COLO668 (cell line): ENCODE results near the gene CNOT2.

Source experiments
- DNase-seq: peaks from one replicate; lab custom pipeline; 2025; ENCODE audit not compliant: unreplicated experiment; lab: John Stamatoyannopoulos, UW

CNOT2 gene

GRCh38 chr12:70242695-70243509 is at the start of gene CNOT2:
CNOT2 (plus strand) TSS chr12:70243433; CDS start chr12:70278227, 34,794 bp downstream.
- DNase-seq: peak; percentile 93

GRCh38 chr12:70194076-70194475 is 49.2 kb upstream of the CNOT2 start:
- no peak for DNase-seq

- DNase-seq: no peak
These were observed 46.4 kb upstream of the CNOT2 start for GRCh38 chr12:70196811-70197281.

DNA sequence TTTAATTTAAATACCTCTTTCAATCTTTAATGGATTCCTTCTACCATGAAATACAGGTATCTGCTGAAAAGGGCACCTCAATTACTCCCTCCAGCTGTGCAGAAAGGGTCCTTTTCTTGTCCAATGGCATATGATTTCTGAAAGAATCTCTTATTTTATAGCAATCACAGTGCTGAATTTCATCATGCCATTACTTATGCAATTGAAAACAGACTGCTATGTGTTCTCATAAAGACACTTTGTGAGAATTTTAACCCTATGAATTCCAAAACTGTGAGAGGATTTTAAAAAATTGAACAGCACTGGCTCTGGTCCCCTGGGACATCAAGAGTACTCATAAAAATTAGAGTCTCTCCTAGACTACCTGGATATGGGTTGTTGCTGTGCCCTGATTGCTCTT is 45.9 kb upstream of the CNOT2 start:
- DNase-seq: no peak

DNA sequence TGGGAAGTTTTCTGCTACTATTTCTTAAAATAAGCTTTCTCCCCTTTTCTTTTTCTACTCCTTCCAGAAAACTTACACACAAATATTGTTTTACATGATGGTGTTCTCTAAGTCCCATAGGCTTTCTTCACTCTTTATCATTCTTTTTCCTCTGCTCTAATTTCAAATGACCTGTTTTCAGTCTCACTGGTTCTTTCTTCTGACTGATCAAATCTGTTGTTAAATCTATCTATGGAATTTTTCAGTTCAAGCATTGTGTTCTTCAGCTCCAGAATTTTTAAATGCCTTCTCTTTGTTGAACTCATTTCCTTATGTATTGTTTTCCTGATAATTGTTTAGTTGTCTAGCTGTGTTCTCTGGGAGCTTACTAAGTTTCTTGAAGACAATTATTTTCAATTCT is 29.5 kb upstream of the CNOT2 start:
- DNase-seq: no peak

- no peak for DNase-seq
These were observed 28.1 kb upstream of the CNOT2 start for GRCh38 chr12:70214972-70215617.

GRCh38 chr12:70217416-70217815 is 25.8 kb upstream of the CNOT2 start:
- no peak for DNase-seq

DNA sequence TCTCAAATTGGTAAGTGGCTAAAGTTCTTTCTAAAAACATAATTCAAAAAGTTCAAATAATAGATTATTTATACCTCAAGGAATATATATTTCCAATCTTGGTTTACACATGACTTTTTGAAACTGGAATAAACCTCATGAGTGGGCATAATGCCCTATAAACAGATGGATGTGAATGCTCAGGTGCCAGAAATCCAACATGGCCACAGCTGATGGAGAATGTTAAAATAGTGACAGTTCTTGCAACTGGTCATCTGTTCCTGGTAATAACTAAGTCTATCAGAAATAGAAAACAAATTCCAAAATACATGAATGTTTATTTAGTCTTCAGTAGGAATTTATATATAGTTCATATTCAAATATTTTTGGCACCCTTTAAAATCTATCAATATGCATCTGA is 21.6 kb upstream of the CNOT2 start:
- DNase-seq: no peak

GRCh38 chr12:70227911-70228310 is 15.3 kb upstream of the CNOT2 start:
- DNase-seq: no peak

DNA sequence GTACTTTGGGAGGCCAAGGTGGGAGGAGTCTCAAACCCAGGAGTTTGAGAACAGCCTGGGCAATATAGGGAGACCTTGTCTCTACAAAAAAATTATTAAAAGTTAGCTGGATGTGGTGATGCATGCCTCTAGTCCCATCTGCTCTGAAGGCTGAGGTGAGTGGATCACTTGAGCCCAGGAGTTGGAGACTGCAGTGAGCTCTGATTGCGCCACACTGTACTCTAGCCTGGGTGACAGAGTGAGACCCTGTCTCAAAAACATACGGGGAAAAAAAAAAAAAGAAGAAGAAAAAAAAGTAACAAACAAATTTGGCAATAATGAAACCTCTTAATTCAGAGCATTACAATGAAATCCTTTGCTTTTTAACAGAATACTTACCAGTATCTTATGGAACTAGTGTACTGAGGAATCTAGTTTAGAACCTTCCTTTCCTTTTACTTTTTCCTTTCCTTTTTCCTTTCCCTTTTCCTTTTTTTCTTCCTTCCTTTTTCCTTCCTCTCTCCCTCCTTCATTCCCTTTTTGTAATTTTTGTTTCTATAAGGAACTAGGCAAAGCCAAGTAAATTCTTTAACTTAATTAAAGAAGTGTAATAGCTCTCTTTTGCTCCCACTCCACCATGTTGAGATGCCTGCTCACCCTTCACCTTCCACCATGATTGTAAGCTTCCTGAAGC is 12.2 kb upstream of the CNOT2 start:
- no peak for DNase-seq

DNA sequence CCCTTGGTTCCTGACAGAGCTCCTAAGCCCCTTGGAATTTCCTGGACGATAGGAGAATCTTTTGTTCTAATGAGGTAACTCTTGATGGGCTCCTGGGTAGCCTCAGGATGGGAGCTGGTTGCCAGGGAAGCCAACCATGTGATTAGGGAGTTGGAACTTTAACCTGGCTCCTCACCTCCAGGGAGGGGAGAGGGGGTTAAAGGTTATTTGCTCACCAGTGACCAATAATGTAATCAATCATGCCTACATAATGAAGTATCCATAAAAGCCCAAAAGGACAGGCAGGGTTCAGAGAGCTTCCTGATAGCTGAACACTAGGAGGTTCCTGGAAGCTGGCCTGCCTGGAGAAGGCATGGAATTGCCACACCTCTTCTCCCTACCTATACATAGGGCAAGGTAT is 6.2 kb upstream of the CNOT2 start:
- DNase-seq: no peak

- DNase-seq: no peak
These were observed 2.6 kb upstream of the CNOT2 start for GRCh38 chr12:70240673-70241072.

GRCh38 chr12:70241845-70242244 is 1.4 kb upstream of the CNOT2 start:
- DNase-seq: no peak

DNA sequence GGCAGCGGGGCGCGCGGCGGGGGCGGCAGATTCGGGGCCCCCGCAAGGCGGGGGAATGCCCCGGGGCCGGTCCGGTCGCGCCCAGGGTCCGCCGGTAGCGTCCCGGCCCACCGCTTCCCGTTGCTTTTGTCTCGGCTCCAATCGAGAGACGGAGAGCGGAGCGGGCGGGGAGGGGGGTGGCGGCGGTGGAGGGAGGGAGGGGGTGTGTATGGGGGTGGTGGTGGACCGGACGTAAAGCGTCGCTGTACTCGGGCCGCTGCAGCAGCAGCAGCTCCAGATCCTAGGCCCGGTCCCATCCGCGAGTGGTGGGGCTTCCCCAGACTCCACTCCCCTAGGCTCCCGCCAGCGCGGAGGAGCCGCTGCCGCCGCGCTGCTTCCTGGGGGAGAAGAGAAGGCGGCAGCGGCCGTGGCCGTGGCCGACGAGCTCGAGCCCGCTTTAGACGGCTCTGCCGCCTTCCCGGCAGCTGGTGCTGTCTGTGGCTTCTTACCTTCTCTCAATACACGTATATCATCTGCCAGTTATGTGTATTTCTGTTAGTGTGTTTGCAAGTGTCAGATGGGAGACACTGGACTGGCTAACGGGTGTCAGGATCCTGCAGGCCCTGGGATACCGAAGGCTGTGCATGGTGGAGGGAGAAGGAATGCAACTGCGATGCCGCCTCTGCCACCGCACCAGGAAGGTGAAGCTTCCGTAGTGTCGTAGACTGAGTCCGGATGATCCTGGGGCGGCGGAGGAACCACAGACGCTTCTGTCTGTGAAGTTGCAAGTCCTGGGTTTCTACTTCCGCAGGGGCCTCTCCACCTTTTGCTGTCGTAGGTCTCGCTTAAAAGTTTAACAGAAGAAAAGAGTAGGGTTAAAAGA is 508 bp downstream of the CNOT2 start:
- DNase-seq: peak; percentile 79

DNA sequence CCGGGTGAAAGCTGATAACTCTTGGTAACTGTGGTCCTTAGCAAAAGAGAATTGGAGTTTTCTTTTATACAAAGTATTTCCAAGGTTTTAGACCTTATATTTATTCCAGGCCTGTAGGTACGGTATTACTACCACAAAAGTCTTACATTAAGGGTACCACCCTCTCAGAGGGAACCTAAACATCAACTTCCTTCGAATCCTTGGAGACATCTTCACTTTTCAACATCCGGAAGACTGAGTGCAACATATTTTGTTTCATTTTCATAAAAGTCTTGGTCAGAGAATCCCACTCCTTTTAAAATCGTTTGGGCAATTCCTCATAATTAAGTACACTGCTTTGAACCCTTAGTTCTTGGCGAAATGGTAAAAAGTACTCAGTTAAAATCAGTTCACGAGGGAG is 1.2 kb downstream of the CNOT2 start:
- DNase-seq: no peak

DNA sequence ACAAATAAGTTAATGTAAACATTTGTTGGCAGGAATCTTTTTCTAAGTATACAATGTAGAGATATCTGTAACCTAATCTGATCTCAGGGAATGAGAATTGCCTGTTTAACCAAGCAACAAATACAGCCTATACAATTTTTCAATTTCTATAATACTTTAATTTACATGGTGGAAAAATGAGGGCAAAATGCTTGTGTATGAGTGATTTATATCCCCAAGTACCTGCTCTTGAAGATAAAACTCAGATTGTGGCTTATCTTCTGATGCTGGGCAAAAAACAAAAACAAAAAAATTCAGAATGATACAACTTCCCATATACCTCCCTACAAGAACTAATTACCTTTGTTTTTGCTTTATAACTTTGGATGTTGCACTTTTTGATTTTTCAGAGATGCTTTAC is 2.2 kb downstream of the CNOT2 start:
- no peak for DNase-seq

- DNase-seq: no peak
These were observed 3.3 kb downstream of the CNOT2 start for GRCh38 chr12:70246580-70246979.

- DNase-seq: no peak
These were observed 4.5 kb downstream of the CNOT2 start for GRCh38 chr12:70247653-70248199.

DNA sequence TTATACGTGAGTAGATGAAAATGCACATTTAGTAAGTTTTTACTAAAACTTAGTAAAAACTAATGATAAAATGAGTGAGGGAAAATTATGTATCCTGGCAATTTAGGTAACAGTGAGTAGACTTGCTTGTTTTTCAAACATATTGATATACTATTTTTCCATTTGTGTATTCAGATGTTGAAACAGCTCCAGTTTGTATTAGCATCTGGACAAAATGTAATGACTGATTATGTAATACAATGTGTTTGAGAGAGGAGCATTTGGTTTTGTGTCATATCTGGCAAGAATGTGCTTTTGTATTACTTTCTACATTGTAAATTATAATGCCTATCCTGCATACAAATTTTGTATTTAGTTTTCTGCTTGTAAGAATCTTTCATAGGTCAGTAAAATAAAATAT is 5.6 kb downstream of the CNOT2 start:
- DNase-seq: no peak

DNA sequence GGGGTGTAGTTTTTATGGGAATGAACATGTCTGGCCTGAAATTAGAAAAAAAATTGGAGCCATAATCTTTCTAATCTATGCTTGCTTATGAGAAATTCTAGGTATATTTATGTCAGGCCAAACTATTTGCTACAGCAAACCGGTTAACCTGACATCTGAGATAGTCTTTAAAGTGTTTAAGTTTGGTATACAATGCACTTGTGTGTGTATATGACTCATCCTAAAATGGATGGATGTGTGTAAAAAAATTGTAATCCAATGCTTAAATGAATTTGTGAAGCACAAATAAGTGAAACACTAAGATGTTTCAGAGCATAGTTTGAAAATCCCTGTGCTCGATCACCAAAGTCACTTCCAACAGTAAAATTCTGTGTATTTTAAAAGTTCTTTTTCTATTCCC is 6.7 kb downstream of the CNOT2 start:
- no peak for DNase-seq

DNA sequence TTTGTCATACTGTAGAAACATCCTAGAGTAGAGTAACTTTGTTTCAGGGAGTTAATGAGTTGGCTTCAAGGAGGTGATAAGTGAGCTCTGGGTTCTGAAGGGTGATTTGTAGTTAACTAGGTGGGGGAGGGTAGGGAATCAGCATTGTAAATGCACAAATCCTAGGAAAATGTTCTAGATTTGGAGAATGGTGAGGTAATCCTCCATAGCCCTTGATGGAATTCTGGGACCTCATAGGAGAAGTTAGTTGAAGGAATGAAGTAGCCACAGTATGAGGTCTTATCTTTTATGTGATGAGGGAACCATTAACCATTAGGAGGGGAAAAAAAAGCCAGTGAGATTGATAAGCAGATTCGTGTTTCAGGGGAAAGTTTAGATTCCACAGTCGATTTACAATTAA is 8.0 kb downstream of the CNOT2 start:
- DNase-seq: no peak
